GM06990 (cell line): ENCODE measurements around the gene PITX3.
A peak's percentile ranks its signal among the peaks of the same experiment; 100 is the strongest.

Source experiments
- DNase-seq: peaks from one replicate; pipeline ENCODE4 v3.0.0-alpha.2; 2011; ENCODE audit not compliant: insufficient read length; ENCODE audit errors: extremely low read depth
- H3K27me3 ChIP-seq: replicated peaks from 2 replicates; pipeline ENCODE4 v1.6.0; 2011; ENCODE audit warnings: low read length; ENCODE audit not compliant: control insufficient read depth, insufficient read depth
- H3K36me3 ChIP-seq: 2 replicates; pipeline ENCODE4 v1.5.1; 2011; ENCODE audit warnings: low read length; ENCODE audit not compliant: control insufficient read depth, insufficient read depth
- H3K4me3 ChIP-seq: replicated peaks from 2 replicates; pipeline ENCODE4 v1.5.1; 2011; ENCODE audit warnings: low read depth, mild to moderate bottlenecking, control low read depth, low read length
- TF ChIP-seq, protein P1 (sequence below): IDR thresholded peaks from 2 replicates; pipeline ENCODE4 v1.5.1; 2011; ENCODE audit warnings: low read length, control low read depth, mild to moderate bottlenecking, inconsistent platforms; ENCODE audit not compliant: insufficient read depth, poor library complexity, severe bottlenecking

Gene PITX3

DNA sequence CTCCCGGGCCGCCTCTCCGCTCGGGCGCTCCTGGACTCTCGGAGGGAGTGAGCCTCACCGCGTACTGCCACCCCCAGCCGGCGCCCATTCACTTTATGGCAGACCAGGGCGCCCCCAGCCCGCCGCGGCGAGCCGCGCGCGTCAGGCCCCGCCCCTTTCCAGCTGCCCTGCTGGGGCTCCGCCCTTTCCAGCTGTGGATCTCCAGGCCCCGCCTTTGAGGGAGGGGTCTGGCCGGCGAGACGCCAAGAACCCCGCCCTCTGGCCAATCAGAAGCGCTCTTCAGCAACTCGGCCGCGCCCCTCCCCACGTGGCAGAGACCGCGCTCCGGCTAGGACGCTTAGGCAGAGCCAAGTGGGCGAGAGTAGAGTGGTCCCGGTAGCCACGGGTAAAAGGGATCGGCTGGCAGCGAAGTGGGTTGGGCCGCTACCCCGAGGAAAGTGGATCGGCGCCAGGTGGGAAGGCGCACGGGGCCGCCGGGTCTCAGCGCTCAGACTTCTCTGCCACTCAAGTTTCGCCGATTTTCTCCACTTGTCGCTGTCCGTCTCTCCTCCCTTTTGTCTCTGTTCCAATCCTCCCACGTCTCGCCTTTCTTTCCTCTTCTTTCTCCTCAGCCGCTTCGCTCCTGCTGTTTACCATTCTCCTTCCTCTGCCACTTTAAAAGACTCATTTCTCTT lies at the start of gene PITX3:
Gene PITX3, minus strand, starts transcription at position 69 of the 674 bp plus-strand sequence. CDS start 9,432 bp downstream, outside the sequence.
- TF ChIP-seq, protein P1, sequence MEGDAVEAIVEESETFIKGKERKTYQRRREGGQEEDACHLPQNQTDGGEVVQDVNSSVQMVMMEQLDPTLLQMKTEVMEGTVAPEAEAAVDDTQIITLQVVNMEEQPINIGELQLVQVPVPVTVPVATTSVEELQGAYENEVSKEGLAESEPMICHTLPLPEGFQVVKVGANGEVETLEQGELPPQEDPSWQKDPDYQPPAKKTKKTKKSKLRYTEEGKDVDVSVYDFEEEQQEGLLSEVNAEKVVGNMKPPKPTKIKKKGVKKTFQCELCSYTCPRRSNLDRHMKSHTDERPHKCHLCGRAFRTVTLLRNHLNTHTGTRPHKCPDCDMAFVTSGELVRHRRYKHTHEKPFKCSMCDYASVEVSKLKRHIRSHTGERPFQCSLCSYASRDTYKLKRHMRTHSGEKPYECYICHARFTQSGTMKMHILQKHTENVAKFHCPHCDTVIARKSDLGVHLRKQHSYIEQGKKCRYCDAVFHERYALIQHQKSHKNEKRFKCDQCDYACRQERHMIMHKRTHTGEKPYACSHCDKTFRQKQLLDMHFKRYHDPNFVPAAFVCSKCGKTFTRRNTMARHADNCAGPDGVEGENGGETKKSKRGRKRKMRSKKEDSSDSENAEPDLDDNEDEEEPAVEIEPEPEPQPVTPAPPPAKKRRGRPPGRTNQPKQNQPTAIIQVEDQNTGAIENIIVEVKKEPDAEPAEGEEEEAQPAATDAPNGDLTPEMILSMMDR, result no peak
- H3K27me3 ChIP-seq, result no peaks in the 10 kb centered on the region
- H3K36me3 ChIP-seq, result no peaks in the 10 kb centered on the region
- peak; percentile 88 for DNase-seq
- peak within 1 kb of the TSS; percentile 65 for H3K4me3 ChIP-seq

GRCh38 chr10:102289840-102290239 lies 48.5 kb upstream of the PITX3 start:
- no peak for DNase-seq
- Histone ChIP-seq H3K36me3 (no peaks in the 10 kb centered on the region; the same call in 1 of the 2 replicates), H3K4me3 (no peak overlapping the region), H3K27me3 (no peaks in the 10 kb centered on the region)
- TF ChIP-seq, protein P1, result no peak

- Histone ChIP-seq H3K36me3 (no peaks in the 10 kb centered on the region; the same call in 1 of the 2 replicates), H3K4me3 (no peak overlapping the region), H3K27me3 (no peaks in the 10 kb centered on the region)
- no peak for DNase-seq
- TF ChIP-seq, protein P1, result no peak
Observed at GRCh38 chr10:102289356-102289755, 48.0 kb upstream of the PITX3 start.

DNA sequence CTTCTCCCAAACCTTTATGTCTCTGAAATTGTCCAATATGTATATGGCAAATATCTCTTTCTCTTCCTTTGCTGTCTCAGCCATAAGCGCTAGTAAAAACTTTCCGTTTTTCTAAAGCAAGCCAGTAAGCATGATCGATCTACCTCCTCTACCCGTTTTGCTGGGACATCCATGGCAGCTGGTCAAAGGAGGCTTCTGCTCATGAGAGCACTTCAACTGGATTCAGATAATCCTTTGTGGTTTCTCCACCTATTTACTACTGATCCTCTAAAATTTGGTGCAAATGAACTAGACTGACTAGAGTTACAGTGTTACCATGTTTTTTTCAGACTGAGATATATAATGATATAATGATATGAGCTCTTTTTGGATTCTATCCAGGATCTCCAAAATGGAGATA lies 46.7 kb upstream of the PITX3 start:
- TF ChIP-seq, protein P1, result no peak
- no peak for DNase-seq
- no peaks in the 10 kb centered on the region; the same call in none of the 2 replicates for H3K36me3 ChIP-seq
- H3K27me3 ChIP-seq, result no peaks in the 10 kb centered on the region
- no peak overlapping the region for H3K4me3 ChIP-seq

- H3K36me3 ChIP-seq, result no peaks in the 10 kb centered on the region; the same call in none of the 2 replicates
- H3K27me3 ChIP-seq, result no peaks in the 10 kb centered on the region
- H3K4me3 ChIP-seq, result no peak overlapping the region
- TF ChIP-seq, protein P1, result no peak
- DNase-seq, result no peak
Observed at GRCh38 chr10:102287538-102287937, 46.2 kb upstream of the PITX3 start.
